H9 (cell line): ENCODE measurements around the gene KRT78. TPM values are rescaled to one million over a fixed set of nuclear protein-coding genes. Genes with fewer than 3 reads are reported as not detected.

Experiments
- DNase-seq: peaks from one replicate; pipeline ENCODE4 v3.0.0-alpha.2; 2017
- H2AFZ ChIP-seq: one replicate; pipeline ENCODE4 v1.6.1; 2013; ENCODE audit warnings: mild to moderate bottlenecking, low read length, control low read depth, moderate library complexity
- H2AK5ac ChIP-seq: 2 replicates; pipeline ENCODE4 v1.6.1; 2013; ENCODE audit warnings: low read length, control low read depth, mixed read lengths; ENCODE audit not compliant: insufficient read length
- H2BK120ac ChIP-seq: one replicate; pipeline ENCODE4 v1.6.1; 2013; ENCODE audit warnings: low read depth, mild to moderate bottlenecking, low read length, control low read depth, inconsistent platforms; ENCODE audit not compliant: poor library complexity, severe bottlenecking
- H2BK12ac ChIP-seq: 2 replicates; pipeline ENCODE4 v1.6.1; 2013; ENCODE audit warnings: low read length, control low read depth, mixed read lengths, low read depth; ENCODE audit not compliant: insufficient read length
- H2BK15ac ChIP-seq: 2 replicates; pipeline ENCODE4 v1.6.1; 2013; ENCODE audit warnings: low read depth, low read length, control low read depth
- H2BK20ac ChIP-seq: one replicate; pipeline ENCODE4 v1.6.1; 2013; ENCODE audit warnings: low read depth, mild to moderate bottlenecking, low read length, control low read depth, inconsistent platforms; ENCODE audit not compliant: poor library complexity, severe bottlenecking
- H2BK5ac ChIP-seq: 2 replicates; pipeline ENCODE4 v1.6.1; 2013; ENCODE audit warnings: low read length, control low read depth, mixed read lengths; ENCODE audit not compliant: insufficient read length
- H3K14ac ChIP-seq: 2 replicates; pipeline ENCODE4 v1.6.1; 2013; ENCODE audit warnings: low read length, control low read depth; ENCODE audit not compliant: insufficient read depth
- H3K18ac ChIP-seq: 2 replicates; pipeline ENCODE4 v1.6.1; 2013; ENCODE audit warnings: low read depth, mild to moderate bottlenecking, mixed read lengths, low read length, control low read depth; ENCODE audit not compliant: insufficient read length
- H3K23ac ChIP-seq: 2 replicates; pipeline ENCODE4 v1.6.1; 2013; ENCODE audit warnings: low read length, control low read depth, mixed read lengths, low read depth; ENCODE audit not compliant: insufficient read length
- H3K23me2 ChIP-seq: 2 replicates; pipeline ENCODE4 v1.6.1; 2013; ENCODE audit warnings: low read depth, mild to moderate bottlenecking, mixed read lengths, low read length, control low read depth; ENCODE audit not compliant: insufficient read length, poor library complexity, severe bottlenecking
- H3K27ac ChIP-seq: 2 replicates; pipeline ENCODE4 v1.5.1; 2013; ENCODE audit warnings: low read length, control low read depth, mixed read lengths, low read depth; ENCODE audit not compliant: insufficient read length
- H3K27me3 ChIP-seq: 2 replicates; pipeline ENCODE4 v1.6.1; 2013; ENCODE audit warnings: low read length, control low read depth, inconsistent platforms; ENCODE audit not compliant: insufficient read depth
- H3K4ac ChIP-seq: 2 replicates; pipeline ENCODE4 v1.6.1; 2013; ENCODE audit warnings: low read depth, mild to moderate bottlenecking, control low read depth, inconsistent platforms, low read length, moderate library complexity
- H3K4me1 ChIP-seq: 2 replicates; pipeline ENCODE4 v1.6.1; 2013; ENCODE audit warnings: low read length, control low read depth, inconsistent platforms; ENCODE audit not compliant: insufficient read depth
- H3K4me2 ChIP-seq: 2 replicates; pipeline ENCODE4 v1.6.1; 2013; ENCODE audit warnings: low read length, control low read depth, mixed read lengths; ENCODE audit not compliant: insufficient read length, insufficient read depth
- H3K56ac ChIP-seq: 2 replicates; pipeline ENCODE4 v1.6.1; 2013; ENCODE audit warnings: low read depth, mild to moderate bottlenecking, mixed read lengths, low read length, control low read depth; ENCODE audit not compliant: insufficient read length
- H3K79me1 ChIP-seq: 2 replicates; pipeline ENCODE4 v1.6.1; 2013; ENCODE audit warnings: low read depth, mild to moderate bottlenecking, moderate library complexity, low read length, control low read depth, inconsistent platforms; ENCODE audit not compliant: insufficient read depth, poor library complexity, severe bottlenecking
- H3K79me2 ChIP-seq: 2 replicates; pipeline ENCODE4 v1.6.1; 2013; ENCODE audit warnings: low read length, control low read depth, inconsistent platforms; ENCODE audit not compliant: insufficient read depth
- H3K9ac ChIP-seq: 2 replicates; pipeline ENCODE4 v1.6.1; 2013; ENCODE audit warnings: low read length, control low read depth, mixed read lengths; ENCODE audit not compliant: insufficient read length; ENCODE audit errors: extremely low read depth
- H3K9me3 ChIP-seq: one replicate; pipeline ENCODE4 v1.6.1; 2013; ENCODE audit warnings: low read depth, low read length, inconsistent platforms; ENCODE audit not compliant: control insufficient read depth
- H3T11ph ChIP-seq: one replicate; pipeline ENCODE4 v1.6.1; 2013; ENCODE audit warnings: mild to moderate bottlenecking, low read length, control low read depth, inconsistent platforms
- H4K20me1 ChIP-seq: one replicate; pipeline ENCODE4 v1.6.1; 2013; ENCODE audit not compliant: control insufficient read depth, insufficient read length, insufficient read depth
- H4K5ac ChIP-seq: 2 replicates; pipeline ENCODE4 v1.6.1; 2013; ENCODE audit warnings: low read depth, mild to moderate bottlenecking, mixed read lengths, low read length, control low read depth; ENCODE audit not compliant: insufficient read length
- H4K8ac ChIP-seq: replicated peaks from 2 replicates; pipeline ENCODE4 v1.6.1; 2013; ENCODE audit warnings: low read length, control low read depth, mixed read lengths, low read depth; ENCODE audit not compliant: insufficient read length
- H4K91ac ChIP-seq: 2 replicates; pipeline ENCODE4 v1.6.1; 2013; ENCODE audit warnings: low read depth, mild to moderate bottlenecking, moderate library complexity, mixed read lengths, low read length, control low read depth; ENCODE audit not compliant: insufficient read length
- H3K27ac Mint-ChIP-seq, 3 experiments: 2 replicates in 2 of 3; 3 replicates in 1 of 3; pipeline ENCODE4 v1.8.0; 2020 to 2021; ENCODE audit warnings: mixed read lengths in 3 of 3, mild to moderate bottlenecking in 1 of 3, moderate library complexity in 1 of 3
- H3K27me3 Mint-ChIP-seq: 2 replicates; pipeline ENCODE4 v1.8.0; 2021; ENCODE audit warnings: low read depth, mild to moderate bottlenecking, moderate library complexity, mixed read lengths
- H3K36me3 Mint-ChIP-seq, 3 experiments: 2 replicates in 2 of 3; 3 replicates in 1 of 3; pipeline ENCODE4 v1.8.0; 2020 to 2021; ENCODE audit warnings: low read depth in 3 of 3, mixed read lengths in 3 of 3; ENCODE audit not compliant: insufficient read depth in 1 of 3
- H3K4me1 Mint-ChIP-seq, 2 experiments: 2 replicates each; pipeline ENCODE4 v1.8.0; 2020; ENCODE audit warnings: mixed read lengths in 2 of 2
- H3K4me3 Mint-ChIP-seq, 2 experiments: 2 replicates in 1 of 2; 3 replicates in 1 of 2; pipeline ENCODE4 v1.8.0; 2020 to 2021; ENCODE audit warnings: mild to moderate bottlenecking in 2 of 2, mixed read lengths in 2 of 2, moderate library complexity in 1 of 2
- H3K9me3 Mint-ChIP-seq, 2 experiments: 2 replicates in 1 of 2; 3 replicates in 1 of 2; pipeline ENCODE4 v1.8.0; 2020; ENCODE audit warnings: mild to moderate bottlenecking in 2 of 2, mixed read lengths in 2 of 2, moderate library complexity in 1 of 2
- WGBS: extraction: QIAGEN DNeasy Blood & Tissue Kit; methylation state at CpG from one replicate; pipeline ENCODE4 v1.1.7; 2013; ENCODE audit warnings: missing lambda C conversion rate, low lambda C conversion rate, mixed read lengths; ENCODE audit not compliant: insufficient read length; ENCODE audit errors: extremely low coverage; 5-methylcytosine and 5-hydroxymethylcytosine counted together
- total RNA-seq: library from RNA; stranded (reverse); gene quantifications from 2 replicates; pipeline ENCODE4 v1.2.1, GENCODE V29; 2021
- TF ChIP-seq, protein P1 (sequence below): fragments of 200-600 bp; sonication (generic); conservative IDR thresholded peaks from 3 replicates; pipeline ENCODE4 v1.8.0; 2021; ENCODE audit warnings: antibody characterized with exemption, mild to moderate bottlenecking

The KRT78 gene
- total RNA-seq, 1 experiment from 2014 or later: not detected

DNA sequence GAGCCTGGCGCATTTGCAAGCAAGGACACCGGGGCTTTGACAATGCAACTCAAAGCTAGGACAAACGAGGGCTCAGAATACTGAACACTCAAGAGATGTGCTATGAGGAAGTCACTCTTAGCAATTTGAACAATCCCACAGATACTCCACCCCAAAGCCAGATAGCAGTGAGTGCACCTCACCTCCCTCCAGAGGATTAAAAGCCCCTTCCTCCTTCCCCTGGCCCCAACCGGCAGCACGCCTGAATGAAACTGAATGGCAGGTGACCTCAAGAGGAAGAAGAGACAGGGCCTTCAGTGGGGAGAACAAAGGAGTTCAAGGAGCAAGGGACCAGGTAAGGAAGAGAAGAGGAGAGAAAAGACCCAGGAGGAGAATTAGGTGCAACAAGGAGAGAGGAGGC, 1.9 kb upstream of the KRT78 start:
- H4K8ac ChIP-seq: no peak overlapping the region
- no peak for DNase-seq
- Mint-ChIP-seq H3K4me1 (peaks cover 0 to 4% of the 10 kb centered on the region in 2 experiments; a peak in 1 of 4 replicates), H3K4me3 (no peak overlapping the region), H3K9me3 (no peaks in the 10 kb centered on the region), H3K27ac (no peak overlapping the region), H3K36me3 (no peaks in the 10 kb centered on the region), H3K27me3 (peaks cover 24% of the 10 kb centered on the region)
- no peaks in the 10 kb centered on the region for H3K4me1 ChIP-seq
- H2BK120ac ChIP-seq: no peak overlapping the region
- TF ChIP-seq, protein P1, sequence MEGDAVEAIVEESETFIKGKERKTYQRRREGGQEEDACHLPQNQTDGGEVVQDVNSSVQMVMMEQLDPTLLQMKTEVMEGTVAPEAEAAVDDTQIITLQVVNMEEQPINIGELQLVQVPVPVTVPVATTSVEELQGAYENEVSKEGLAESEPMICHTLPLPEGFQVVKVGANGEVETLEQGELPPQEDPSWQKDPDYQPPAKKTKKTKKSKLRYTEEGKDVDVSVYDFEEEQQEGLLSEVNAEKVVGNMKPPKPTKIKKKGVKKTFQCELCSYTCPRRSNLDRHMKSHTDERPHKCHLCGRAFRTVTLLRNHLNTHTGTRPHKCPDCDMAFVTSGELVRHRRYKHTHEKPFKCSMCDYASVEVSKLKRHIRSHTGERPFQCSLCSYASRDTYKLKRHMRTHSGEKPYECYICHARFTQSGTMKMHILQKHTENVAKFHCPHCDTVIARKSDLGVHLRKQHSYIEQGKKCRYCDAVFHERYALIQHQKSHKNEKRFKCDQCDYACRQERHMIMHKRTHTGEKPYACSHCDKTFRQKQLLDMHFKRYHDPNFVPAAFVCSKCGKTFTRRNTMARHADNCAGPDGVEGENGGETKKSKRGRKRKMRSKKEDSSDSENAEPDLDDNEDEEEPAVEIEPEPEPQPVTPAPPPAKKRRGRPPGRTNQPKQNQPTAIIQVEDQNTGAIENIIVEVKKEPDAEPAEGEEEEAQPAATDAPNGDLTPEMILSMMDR: no peak
- no peak overlapping the region for H2BK15ac ChIP-seq
- no peaks in the 10 kb centered on the region for H3K79me2 ChIP-seq
- no peak overlapping the region for H3K23ac ChIP-seq
- H3K9me3 ChIP-seq: no peaks in the 10 kb centered on the region
- H3K14ac ChIP-seq: no peak overlapping the region
- no peak overlapping the region for H3K9ac ChIP-seq
- H4K20me1 ChIP-seq: no peaks in the 10 kb centered on the region
- no peak overlapping the region for H4K91ac ChIP-seq
- H3T11ph ChIP-seq: no peak overlapping the region
- H2AFZ ChIP-seq: no peak overlapping the region
- no peaks in the 10 kb centered on the region for H3K23me2 ChIP-seq
- H3K4ac ChIP-seq: no peak overlapping the region
- H3K27ac ChIP-seq: no peak overlapping the region
- no peak overlapping the region for H3K18ac ChIP-seq
- no peak overlapping the region for H3K4me2 ChIP-seq
- no peak overlapping the region for H2BK5ac ChIP-seq
- WGBS: no CpG with 5 or more reads among the region's 5 CpGs
- H2BK20ac ChIP-seq: no peak overlapping the region
- no peak overlapping the region for H3K56ac ChIP-seq
- H4K5ac ChIP-seq: no peak overlapping the region
- H3K79me1 ChIP-seq: no peaks in the 10 kb centered on the region
- no peak overlapping the region for H2AK5ac ChIP-seq
- H2BK12ac ChIP-seq: no peak overlapping the region
- no peaks in the 10 kb centered on the region for H3K27me3 ChIP-seq
